Spleen (tissue), 11 donors: ENCODE results near the gene SMARCAL1. TPM values are rescaled to one million over a fixed set of nuclear protein-coding genes. Genes with fewer than 3 reads are reported as not detected.

Source experiments
- DNase-seq: peaks from one replicate; pipeline ENCODE4 v3.0.0-alpha.2; 2020
- H3K27ac ChIP-seq, 8 donors: fragments of 200-600 bp; sonication (generic) in 7 of 8; 1 replicate in 4 of 8; 2 replicates in 4 of 8; pipeline versions ENCODE4 v1.5.0 to v1.8.0; 2016 to 2021; ENCODE audit warnings: inconsistent platforms in 4 of 8, mild to moderate bottlenecking in 4 of 8, moderate library complexity in 1 of 8
- H3K27me3 ChIP-seq, 7 donors: fragments of 200-600 bp; sonication (generic) in 6 of 7; replicated peaks in 1 of 7; 1 replicate in 4 of 7; 2 replicates in 3 of 7; pipeline versions ENCODE4 v1.5.0 to v1.8.0; 2016 to 2021; ENCODE audit warnings: inconsistent platforms in 3 of 7, mild to moderate bottlenecking in 1 of 7
- H3K36me3 ChIP-seq, 6 donors: fragments of 200-600 bp; sonication (generic) in 5 of 6; 1 replicate in 4 of 6; 2 replicates in 2 of 6; pipeline versions ENCODE4 v1.5.0 to v1.8.0; 2016 to 2021; ENCODE audit warnings: inconsistent platforms in 2 of 6
- H3K4me1 ChIP-seq, 6 donors: fragments of 200-600 bp; sonication (generic) in 5 of 6; 1 replicate in 3 of 6; 2 replicates in 3 of 6; pipeline versions ENCODE4 v1.5.0 to v1.8.0; 2016 to 2021; ENCODE audit warnings: inconsistent platforms in 3 of 6
- H3K4me3 ChIP-seq, 8 donors: fragments of 200-600 bp; sonication (generic) in 7 of 8; 1 replicate in 4 of 8; 2 replicates in 4 of 8; pipeline versions ENCODE4 v1.5.0 to v1.8.0; 2016 to 2021; ENCODE audit warnings: inconsistent platforms in 4 of 8, mild to moderate bottlenecking in 4 of 8, moderate library complexity in 2 of 8
- H3K9me3 ChIP-seq, 8 donors: fragments of 200-600 bp; sonication (generic) in 7 of 8; 1 replicate in 4 of 8; 2 replicates in 4 of 8; pipeline versions ENCODE4 v1.5.0 to v1.8.0; 2016 to 2021; ENCODE audit warnings: inconsistent platforms in 4 of 8
- CTCF ChIP-seq, 11 experiments: fragments of 200-600 bp in 7 of 11; fragments of 450-650 bp in 4 of 11; sonication (generic) in 4 of 11; IDR thresholded peaks in 8 of 11; conservative IDR thresholded peaks in 3 of 11; 1 replicate in 7 of 11; 2 replicates in 4 of 11; pipeline versions ENCODE4 v1.4.0 to v1.8.0; 2016 to 2021; ENCODE audit warnings: antibody characterized with exemption in 11 of 11, inconsistent platforms in 4 of 11, mild to moderate bottlenecking in 1 of 11
- POLR2A ChIP-seq, 3 donors: fragments of 450-650 bp; IDR thresholded peaks; one replicate each; pipeline ENCODE4 v1.5.1; 2017; ENCODE audit warnings: antibody characterized with exemption in 3 of 3, mild to moderate bottlenecking in 1 of 3
- POLR2AphosphoS5 ChIP-seq, 3 donors: sonication (generic); formaldehyde crosslinking; IDR thresholded peaks; one replicate each; pipeline ENCODE4 v1.5.1; 2017; ENCODE audit warnings: antibody characterized with exemption in 3 of 3
- WGBS, 5 donors: extraction: QIAGEN DNeasy Blood & Tissue Kit in 3 of 5; methylation state at CpG; one replicate each; pipeline versions ENCODE4 v1.1.5 to v1.1.7; 2013 to 2018; 5-methylcytosine and 5-hydroxymethylcytosine counted together
- intact Hi-C: fragments of 100-400 bp; cut with DNase I; formaldehyde crosslinking; loops from one replicate; pipeline ENCODE4 v1.15.0; 2023; ENCODE audit warnings: low total_unique reads
- polyA plus RNA-seq, 3 donors: library from polyadenylated mRNA; stranded (reverse); fragments of 200-250 nt; gene quantifications; one replicate each; pipeline ENCODE4 v1.2.1, GENCODE V29; 2013
- total RNA-seq, 7 donors: library from RNA; depleted of rRNA in 3 of 7; stranded (reverse); fragments of >200 nt in 3 of 7; fragmentation: NEBNext Ultra II Directional in 4 of 7; extraction: Animal tissue kit (Norgen Biotek cat#: 25700) in 4 of 7; gene quantifications; one replicate each; pipeline versions ENCODE4 v1.1.0 to v1.2.1, GENCODE V29; 2016 to 2021
- donor health status: healthy with polysubstance abuse.
- donor health status: DM: no; HTN: no; CAD: no; lungs with moderate emphysema.
- donor health status: DM: no; HTN: no; CAD: no.
- donor health status: Bipolar disorder and iron deficiency.
- donor health status: healthy.
- donor health status: DM: no; HTN: no; CAD: no.
- donor health status: DM: yes; HTN: yes; CAD: no.

The SMARCAL1 gene
- total and polyA plus RNA-seq, 10 donors, result 7.3 to 34.9 (median 24.6) TPM

DNA sequence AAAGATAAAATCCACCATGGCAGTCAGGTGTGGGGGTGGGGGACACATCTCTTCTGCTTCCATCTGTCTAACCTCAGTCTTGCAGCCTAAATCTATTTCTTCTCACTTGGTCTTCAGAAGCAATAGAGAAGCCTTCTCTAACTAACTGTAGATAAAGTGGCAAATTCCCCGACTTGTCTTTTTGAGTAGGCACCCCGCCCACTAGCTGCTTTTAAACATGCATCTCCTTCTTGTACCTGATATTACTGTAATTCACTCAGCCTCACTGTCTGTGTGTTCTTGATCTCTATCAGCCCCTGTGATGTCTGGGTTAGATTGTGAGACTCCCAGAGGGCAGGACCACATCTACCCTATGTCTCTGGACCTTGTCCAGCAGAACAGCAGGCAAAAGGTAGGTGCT lies 46.8 kb upstream of the SMARCAL1 start:
- H3K27me3 ChIP-seq, result peaks cover 0 to 59% (median 20%) of the 10 kb centered on the region in 7 donors
- no peaks in the 10 kb centered on the region for H3K4me1 ChIP-seq
- H3K9me3 ChIP-seq, result no peaks in the 10 kb centered on the region
- TF ChIP-seq POLR2A (IDR thresholded peaks at IDR 0.05) (no peak), CTCF (IDR thresholded peaks at IDR 0.05 in 8 of 11, conservative IDR thresholded peaks at IDR 0.05 in 3 of 11) (no peak), POLR2AphosphoS5 (IDR thresholded peaks at IDR 0.05) (no peak)
- no peak overlapping the region for H3K27ac ChIP-seq
- no peak for DNase-seq
- intact Hi-C loops, result no loop called here
- H3K4me3 ChIP-seq, result no peak overlapping the region
- 86 to 95% (median 89%) methylated on average over 2 of the region's 2 CpGs for WGBS, 5 donors
- H3K36me3 ChIP-seq, result no peaks in the 10 kb centered on the region

- TF ChIP-seq POLR2A (IDR thresholded peaks at IDR 0.05), result no peak
- no peak for TF ChIP-seq CTCF (IDR thresholded peaks at IDR 0.05 in 8 of 11, conservative IDR thresholded peaks at IDR 0.05 in 3 of 11)
- no peak for TF ChIP-seq POLR2AphosphoS5 (IDR thresholded peaks at IDR 0.05)
- Histone ChIP-seq H3K4me3 (no peak overlapping the region), H3K36me3 (no peaks in the 10 kb centered on the region), H3K27me3 (peaks cover 0 to 73% (median 34%) of the 10 kb centered on the region in 7 donors), H3K27ac (no peak overlapping the region), H3K4me1 (peaks cover 7 to 12% (median 10%) of the 10 kb centered on the region in 6 donors), H3K9me3 (no peaks in the 10 kb centered on the region)
- intact Hi-C loops, result no loop called here
- DNase-seq, result no peak
- WGBS, 5 donors, result 57 to 67% (median 61%) methylated on average over 5 of the region's 5 CpGs
These were observed 45.4 kb upstream of the SMARCAL1 start for GRCh38 chr2:216366777-216367471.

DNA sequence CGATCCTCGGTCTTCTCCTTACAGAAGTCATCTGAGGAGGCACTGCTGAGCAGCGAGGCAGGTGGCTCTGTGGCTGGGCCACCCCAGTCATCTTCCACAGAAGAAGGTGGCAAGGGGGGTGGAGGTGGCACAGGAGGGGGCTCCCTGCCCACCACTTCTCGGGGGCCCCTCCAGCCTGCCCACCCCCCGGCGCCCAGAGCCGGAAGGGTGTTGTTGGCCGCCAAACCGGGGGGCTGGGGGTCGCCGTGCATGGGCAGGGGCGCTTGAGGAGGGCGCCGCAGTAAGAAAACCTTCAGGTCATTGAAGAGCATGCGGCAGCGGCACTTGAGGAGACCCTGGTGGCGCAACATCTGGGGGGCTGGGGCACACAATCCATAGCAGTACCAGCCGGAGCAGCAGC lies 42.5 kb upstream of the SMARCAL1 start:
- no peak for TF ChIP-seq POLR2A (IDR thresholded peaks at IDR 0.05)
- Histone ChIP-seq H3K4me3 (no peak overlapping the region), H3K36me3 (no peaks in the 10 kb centered on the region), H3K27ac (no peak overlapping the region), H3K27me3 (peaks cover 0 to 98% (median 46%) of the 10 kb centered on the region in 7 donors), H3K4me1 (peaks cover 8 to 18% (median 17%) of the 10 kb centered on the region in 6 donors), H3K9me3 (no peaks in the 10 kb centered on the region)
- intact Hi-C loops, result no loop called here
- no peak for DNase-seq
- 76 to 87% (median 81%) methylated on average over 12 to 18 of the region's 18 CpGs for WGBS, 5 donors

- Histone ChIP-seq H3K4me1 (peaks cover 8 to 18% (median 17%) of the 10 kb centered on the region in 6 donors), H3K36me3 (no peaks in the 10 kb centered on the region), H3K27ac (no peak overlapping the region), H3K27me3 (peaks cover 0 to 96% (median 46%) of the 10 kb centered on the region in 7 donors), H3K9me3 (no peaks in the 10 kb centered on the region), H3K4me3 (peak overlapping the region in 3 of 8 donors; percentile 14 to 50 (median 15))
- intact Hi-C loops, result no loop called here
- no peak for TF ChIP-seq POLR2AphosphoS5 (IDR thresholded peaks at IDR 0.05)
- WGBS, 5 donors, result 2 to 4% (median 2%) methylated on average over 34 to 53 of the region's 53 CpGs
- no peak for DNase-seq
These were observed 41.1 kb upstream of the SMARCAL1 start for GRCh38 chr2:216370961-216371712.
